NT2/D1 (cell line): ENCODE measurements around the gene ARHGEF40.

ENCODE experiments used
- SUZ12 ChIP-seq: IDR thresholded peaks from 2 replicates; pipeline ENCODE4 v1.6.1; 2011; ENCODE audit not compliant: insufficient read length, insufficient read depth; ENCODE audit errors: extremely low read depth
- YY1 ChIP-seq: IDR thresholded peaks from 2 replicates; pipeline ENCODE4 v1.6.1; 2011; ENCODE audit not compliant: insufficient read length, insufficient read depth
- ZNF274 ChIP-seq: IDR thresholded peaks from 2 replicates; pipeline ENCODE4 v1.6.1; 2011; ENCODE audit warnings: mild to moderate bottlenecking, low read depth, low read length

GRCh38 chr14:21090194-21090939, 20.3 kb downstream of the ARHGEF40 start:
- TF ChIP-seq YY1 = no peak
- no peak for TF ChIP-seq ZNF274
- no peak for TF ChIP-seq SUZ12
